Neural crest cell (in vitro differentiated cells): ENCODE data around the gene REXO5. TPM values are rescaled to one million over a fixed set of nuclear protein-coding genes. Genes with fewer than 3 reads are reported as not detected.

ENCODE experiments used
- DNase-seq: peaks from one replicate; pipeline ENCODE4 v3.0.0; 2021; ENCODE audit warnings: low read depth, mixed read lengths, low spot score
- H3K27ac Mint-ChIP-seq: one replicate; pipeline ENCODE4 v1.8.0; 2021; ENCODE audit warnings: mild to moderate bottlenecking, mixed read lengths; ENCODE audit not compliant: unreplicated experiment
- H3K27me3 Mint-ChIP-seq: 2 replicates; pipeline ENCODE4 v1.8.0; 2021; ENCODE audit warnings: low read depth, mild to moderate bottlenecking, mixed read lengths
- H3K36me3 Mint-ChIP-seq: 2 replicates; pipeline ENCODE4 v1.8.0; 2021; ENCODE audit warnings: low read depth, mild to moderate bottlenecking, mixed read lengths
- H3K4me1 Mint-ChIP-seq: 2 replicates; pipeline ENCODE4 v1.8.0; 2021; ENCODE audit warnings: mixed read lengths
- H3K4me3 Mint-ChIP-seq: one replicate; pipeline ENCODE4 v1.8.0; 2021; ENCODE audit warnings: mild to moderate bottlenecking, mixed read lengths
- H3K9me3 Mint-ChIP-seq: 2 replicates; pipeline ENCODE4 v1.8.0; 2021; ENCODE audit warnings: mixed read lengths
- CTCF ChIP-seq: fragments of 200-600 bp; sonication (generic); conservative IDR thresholded peaks from 2 replicates; pipeline ENCODE4 v1.5.0; 2021; ENCODE audit warnings: antibody characterized with exemption, mild to moderate bottlenecking
- total RNA-seq: library from RNA; stranded (reverse); gene quantifications from 2 replicates; pipeline ENCODE4 v1.2.1, GENCODE V29; 2021

REXO5 gene
- total RNA-seq, 1 donor from 2014 or later: 10.1 TPM

GRCh38 chr16:20784204-20784603 is 22.1 kb upstream of the REXO5 start:
- no peak for TF ChIP-seq CTCF
- Mint-ChIP-seq H3K9me3 (no peaks in the 10 kb centered on the region), H3K4me3 (no peak overlapping the region), H3K27me3 (no peaks in the 10 kb centered on the region), H3K4me1 (no peaks in the 10 kb centered on the region), H3K36me3 (no peaks in the 10 kb centered on the region), H3K27ac (no peak overlapping the region)
- no peak for DNase-seq

- no peak for DNase-seq
- TF ChIP-seq CTCF: no peak
- H3K27ac Mint-ChIP-seq: no peak overlapping the region
These were observed 17.2 kb upstream of the REXO5 start for GRCh38 chr16:20789130-20789529.

GRCh38 chr16:20791923-20792612 is 14.3 kb upstream of the REXO5 start:
- Mint-ChIP-seq H3K4me3 (no peak overlapping the region), H3K27me3 (no peaks in the 10 kb centered on the region), H3K27ac (no peak overlapping the region), H3K4me1 (no peaks in the 10 kb centered on the region), H3K9me3 (no peaks in the 10 kb centered on the region), H3K36me3 (no peaks in the 10 kb centered on the region)
- DNase-seq: no peak
- TF ChIP-seq CTCF: no peak

More at GRCh38 chr16:20789130-20789529, 17.2 kb upstream of the REXO5 start:
- Mint-ChIP-seq H3K9me3 (no peaks in the 10 kb centered on the region), H3K4me1 (no peaks in the 10 kb centered on the region), H3K4me3 (no peak overlapping the region), H3K27me3 (no peaks in the 10 kb centered on the region), H3K36me3 (no peaks in the 10 kb centered on the region)

- H3K27ac Mint-ChIP-seq: no peak overlapping the region
- no peak overlapping the region for H3K4me3 Mint-ChIP-seq
- peaks cover under 1% of the 10 kb centered on the region for H3K4me1 Mint-ChIP-seq
- no peak for TF ChIP-seq CTCF
- H3K36me3 Mint-ChIP-seq: no peaks in the 10 kb centered on the region
- H3K27me3 Mint-ChIP-seq: no peaks in the 10 kb centered on the region
- H3K9me3 Mint-ChIP-seq: no peaks in the 10 kb centered on the region
- DNase-seq: no peak
These were observed 8.0 kb upstream of the REXO5 start for GRCh38 chr16:20798364-20798763.

GRCh38 chr16:20799599-20799998 is 6.7 kb upstream of the REXO5 start:
- peak; percentile 66 for TF ChIP-seq CTCF
- Mint-ChIP-seq H3K27me3 (no peaks in the 10 kb centered on the region), H3K4me3 (no peak overlapping the region), H3K36me3 (no peaks in the 10 kb centered on the region), H3K4me1 (peaks cover 5% of the 10 kb centered on the region), H3K27ac (no peak overlapping the region), H3K9me3 (no peaks in the 10 kb centered on the region)
- no peak for DNase-seq
